HepG2 (cell line): Measurements from ENCODE around the gene C2CD2. TPM values are rescaled to one million over a fixed set of nuclear protein-coding genes. Genes with fewer than 3 reads are reported as not detected.

Source experiments
- ARNT ChIP-seq: fragments of 450-650 bp; IDR thresholded peaks from 2 replicates; pipeline ENCODE4 v1.6.1; 2017
- ATF4 ChIP-seq, 2 experiments: fragments of 450-650 bp in 1 of 2; sonication (generic) in 1 of 2; formaldehyde crosslinking; IDR thresholded peaks; 2 replicates each; pipeline versions ENCODE4 v1.5.0 to v1.8.0; 2020 to 2022; ENCODE audit warnings: mild to moderate bottlenecking in 1 of 2, missing genetic modification reagents in 1 of 2
- GATAD2A ChIP-seq: IDR thresholded peaks from 2 replicates; pipeline ENCODE4 v1.6.1; 2016
- KAT8 ChIP-seq: IDR thresholded peaks from 2 replicates; pipeline ENCODE4 v1.6.1; 2016; ENCODE audit warnings: missing genetic modification reagents, missing compliant biosample characterization
- KDM5B ChIP-seq: sonication (generic); formaldehyde crosslinking; IDR thresholded peaks from 2 replicates; pipeline ENCODE4 v1.4.0; 2020; ENCODE audit warnings: missing genetic modification reagents, mild to moderate bottlenecking, borderline replicate concordance
- MAFF ChIP-seq: IDR thresholded peaks from 2 replicates; pipeline ENCODE4 v1.6.1; 2011; ENCODE audit warnings: low read depth, low read length, improper control_type of control experiment
- MAFG ChIP-seq: sonication (generic); formaldehyde crosslinking; IDR thresholded peaks from 2 replicates; pipeline ENCODE4 v1.5.1; 2020; ENCODE audit warnings: mild to moderate bottlenecking, missing genetic modification reagents
- MEIS1 ChIP-seq: sonication (generic); formaldehyde crosslinking; IDR thresholded peaks from 2 replicates; pipeline ENCODE4 v1.9.0; 2021; ENCODE audit warnings: mild to moderate bottlenecking, missing genetic modification reagents, moderate library complexity, borderline replicate concordance
- MTERF4 ChIP-seq: sonication (generic); formaldehyde crosslinking; IDR thresholded peaks from 2 replicates; pipeline ENCODE4 v1.8.0; 2023; ENCODE audit warnings: mild to moderate bottlenecking, missing genetic modification reagents
- RARA ChIP-seq: IDR thresholded peaks from 2 replicates; pipeline ENCODE4 v1.6.1; 2016; ENCODE audit warnings: missing genetic modification reagents, missing compliant biosample characterization
- SOX5 ChIP-seq: IDR thresholded peaks from 2 replicates; pipeline ENCODE4 v1.6.1; 2016; ENCODE audit warnings: borderline replicate concordance
- THAP11 ChIP-seq: IDR thresholded peaks from 2 replicates; pipeline ENCODE4 v1.6.1; 2016; ENCODE audit warnings: missing biosample characterization, missing genetic modification reagents
- UBTF ChIP-seq: sonication (generic); formaldehyde crosslinking; IDR thresholded peaks from 2 replicates; pipeline ENCODE4 v1.4.0; 2020; ENCODE audit warnings: mild to moderate bottlenecking, missing genetic modification reagents
- ZNF138 ChIP-seq: sonication (generic); formaldehyde crosslinking; IDR thresholded peaks from 2 replicates; pipeline ENCODE4 v1.5.0; 2020; ENCODE audit warnings: mild to moderate bottlenecking, low read depth, missing genetic modification reagents
- ZNF280B ChIP-seq: sonication (generic); formaldehyde crosslinking; IDR thresholded peaks from 2 replicates; pipeline ENCODE4 v1.5.0; 2020; ENCODE audit warnings: missing genetic modification reagents, mild to moderate bottlenecking, borderline replicate concordance
- ZNF513 ChIP-seq: sonication (generic); formaldehyde crosslinking; conservative IDR thresholded peaks from 2 replicates; pipeline ENCODE4 v1.5.0; 2020; ENCODE audit warnings: missing genetic modification reagents
- ZNF580 ChIP-seq: IDR thresholded peaks from 2 replicates; pipeline ENCODE4 v1.6.1; 2016; ENCODE audit warnings: low read depth, borderline replicate concordance
- ZNF607 ChIP-seq: sonication (generic); formaldehyde crosslinking; IDR thresholded peaks from 2 replicates; pipeline ENCODE4 v1.5.1; 2020; ENCODE audit warnings: missing genetic modification reagents, mild to moderate bottlenecking, borderline replicate concordance
- ZNF709 ChIP-seq: sonication (generic); formaldehyde crosslinking; IDR thresholded peaks from 2 replicates; pipeline ENCODE4 v1.5.0; 2020; ENCODE audit warnings: mild to moderate bottlenecking, missing genetic modification reagents
- ZNF766 ChIP-seq: sonication (generic); formaldehyde crosslinking; IDR thresholded peaks from 2 replicates; pipeline ENCODE4 v1.5.0; 2020; ENCODE audit warnings: missing genetic modification reagents, borderline replicate concordance
- polyA plus RNA-seq, 8 experiments: library from polyadenylated mRNA; depleted of rRNA in 3 of 8; stranded (reverse) in 7 of 8; unstranded in 1 of 8; fragments of >200 nt; fragmentation: Illumina TruSeq in 4 of 8; extraction: Trizol in 4 of 8; gene quantifications; 2 replicates each; pipeline versions ENCODE4 v1.2.1 to v1.2.3, GENCODE V29; 2011 to 2016; ENCODE audit warnings: low read depth in 4 of 8, missing spikeins in 1 of 8, mixed read lengths in 1 of 8; ENCODE audit not compliant: insufficient read depth in 1 of 8
- total RNA-seq, 5 experiments: library from RNA; depleted of rRNA; stranded (reverse); fragments of >200 nt; fragmentation: Illumina TruSeq; extraction: Trizol; gene quantifications; 2 replicates each; pipeline ENCODE4 v1.2.3, GENCODE V29; 2016; ENCODE audit warnings: low read depth in 1 of 5

Gene C2CD2
- total and polyA plus RNA-seq, 2 of the 13 experiments (the other 11 are each of a cell fraction or from before 2014, with no cell fraction given): 12.5 to 19.7 TPM

- TF ChIP-seq ATF4 (CRISPR knock-in tag; IDR thresholded peaks at IDR 0.05) (peak in 1 of 2 experiments; percentile 34; a peak in 1 of 4 replicates), ZNF280B (no peak), MEIS1 (CRISPR knock-in tag) (peak; percentile 26; the same call in 1 of the 2 replicates), ZNF138 (CRISPR knock-in tag) (peak; percentile 74; the same call in 1 of the 2 replicates), SOX5 (CRISPR knock-in tag) (peak; percentile 27; the same call in 1 of the 2 replicates), RARA (CRISPR knock-in tag) (no peak), ZNF580 (CRISPR knock-in tag) (0 out of 2 replicates have a peak, but pooled peaks have one; percentile 13), ZNF513 (CRISPR knock-in tag) (no peak), ZNF607 (CRISPR knock-in tag) (peak; percentile 67; the same call in 1 of the 2 replicates), KAT8 (CRISPR knock-in tag) (0 out of 2 replicates have a peak, but pooled peaks have one; percentile 17), ZNF709 (CRISPR knock-in tag) (no peak), GATAD2A (CRISPR knock-in tag) (no peak), MAFG (no peak), ARNT (no peak), MTERF4 (peak; percentile 81), THAP11 (peak; percentile 37; the same call in 1 of the 2 replicates), MAFF (no peak), UBTF (CRISPR knock-in tag) (peak; percentile 10; the same call in 1 of the 2 replicates), ZNF766 (peak; percentile 75; the same call in 1 of the 2 replicates), KDM5B (peak; percentile 78; the same call in 1 of the 2 replicates)
Observed at GRCh38 chr21:41953831-41954653, at the start of gene C2CD2 (continued).
